Fibroblast of pulmonary artery (primary cell): ENCODE measurements around the gene GPR55.
A peak's percentile ranks its signal among the peaks of the same experiment; 100 is the strongest.
"Not testable (repeated sequence)": the region's sequence is repeated elsewhere in the genome, so short reads cannot be mapped to it uniquely, and the experiment has no call there.

Experiments used
- DNase-seq: peaks from one replicate; pipeline ENCODE4 v3.0.0-alpha.2; 2010; ENCODE audit warnings: low read depth
- H3K4me3 ChIP-seq: replicated peaks from 2 replicates; pipeline ENCODE4 v1.5.1; 2011; ENCODE audit warnings: low read depth, mild to moderate bottlenecking, control low read depth, low read length, moderate library complexity
- TF ChIP-seq, protein P1 (sequence below): IDR thresholded peaks from 2 replicates; pipeline ENCODE4 v1.5.1; 2011; ENCODE audit warnings: mild to moderate bottlenecking, control low read depth, low read length, inconsistent platforms; ENCODE audit errors: missing control alignments

The GPR55 gene

GRCh38 chr2:230924470-230925341 is at the start of gene GPR55:
GPR55 (minus strand) TSS chr2:230925242; CDS start chr2:230910962, 14,280 bp downstream.
- DNase-seq = no peak
- TF ChIP-seq, protein P1, sequence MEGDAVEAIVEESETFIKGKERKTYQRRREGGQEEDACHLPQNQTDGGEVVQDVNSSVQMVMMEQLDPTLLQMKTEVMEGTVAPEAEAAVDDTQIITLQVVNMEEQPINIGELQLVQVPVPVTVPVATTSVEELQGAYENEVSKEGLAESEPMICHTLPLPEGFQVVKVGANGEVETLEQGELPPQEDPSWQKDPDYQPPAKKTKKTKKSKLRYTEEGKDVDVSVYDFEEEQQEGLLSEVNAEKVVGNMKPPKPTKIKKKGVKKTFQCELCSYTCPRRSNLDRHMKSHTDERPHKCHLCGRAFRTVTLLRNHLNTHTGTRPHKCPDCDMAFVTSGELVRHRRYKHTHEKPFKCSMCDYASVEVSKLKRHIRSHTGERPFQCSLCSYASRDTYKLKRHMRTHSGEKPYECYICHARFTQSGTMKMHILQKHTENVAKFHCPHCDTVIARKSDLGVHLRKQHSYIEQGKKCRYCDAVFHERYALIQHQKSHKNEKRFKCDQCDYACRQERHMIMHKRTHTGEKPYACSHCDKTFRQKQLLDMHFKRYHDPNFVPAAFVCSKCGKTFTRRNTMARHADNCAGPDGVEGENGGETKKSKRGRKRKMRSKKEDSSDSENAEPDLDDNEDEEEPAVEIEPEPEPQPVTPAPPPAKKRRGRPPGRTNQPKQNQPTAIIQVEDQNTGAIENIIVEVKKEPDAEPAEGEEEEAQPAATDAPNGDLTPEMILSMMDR = no peak
- H3K4me3 ChIP-seq = no peak within 1 kb of the TSS

DNA sequence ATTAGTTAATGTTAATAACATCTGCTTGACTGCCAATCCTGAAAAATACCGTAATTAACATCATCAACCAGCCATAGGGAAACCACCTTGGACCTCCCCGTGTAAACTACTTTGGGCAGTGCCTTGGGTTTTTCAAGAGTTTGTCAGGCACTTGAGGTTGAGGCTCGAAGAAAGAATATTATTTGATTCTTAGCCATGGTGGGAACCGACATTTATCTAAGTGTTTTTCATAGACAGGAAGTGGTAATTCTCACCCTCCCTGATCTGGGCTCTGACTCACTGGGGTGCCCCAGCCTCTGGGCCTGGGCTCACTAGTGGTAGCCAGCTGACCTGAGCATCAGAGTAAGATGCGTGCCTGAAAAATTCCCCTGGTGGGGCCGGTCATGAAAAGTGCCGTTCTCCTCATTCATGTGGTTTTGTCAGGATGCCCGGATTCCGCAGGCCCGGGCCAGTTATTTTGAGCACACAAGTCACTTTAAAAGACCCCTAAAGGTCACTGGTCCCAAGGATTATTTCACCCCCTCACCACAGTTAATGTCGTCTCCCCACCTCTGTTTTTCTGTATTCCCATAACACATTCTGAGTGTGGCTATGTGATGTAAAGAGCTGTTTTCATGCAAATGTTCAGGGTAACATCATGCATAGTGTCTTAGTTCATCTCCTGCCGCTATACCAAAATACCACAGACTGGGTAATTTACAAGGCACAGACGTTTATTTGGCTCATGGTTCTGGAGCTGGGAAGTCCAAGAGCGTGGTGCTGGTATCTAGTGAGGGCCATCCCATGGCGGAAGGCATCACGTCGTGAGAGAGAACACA is 49.3 kb upstream of the GPR55 start:
- H3K4me3 ChIP-seq = no peak overlapping the region
- TF ChIP-seq, protein P1 = no peak
- peak; percentile 67 for DNase-seq

DNA sequence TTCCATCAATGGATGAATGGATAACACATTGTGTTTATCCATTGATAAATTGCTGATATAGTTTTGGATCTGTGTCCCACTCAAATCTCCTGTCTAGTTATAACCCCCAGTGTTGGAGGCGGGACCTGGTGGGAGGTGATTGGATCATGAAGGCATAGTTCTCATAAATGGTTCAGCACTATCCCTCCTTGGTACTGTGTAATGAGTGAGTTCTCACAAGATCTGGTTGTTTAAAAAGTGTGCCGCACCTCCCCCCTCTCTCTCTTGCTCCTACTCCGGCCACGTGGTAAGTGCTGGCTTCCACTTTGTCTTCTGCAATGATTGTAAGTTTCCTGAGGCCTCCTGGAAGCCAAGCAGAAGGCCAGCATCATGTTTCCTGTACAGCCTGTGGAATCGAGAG is 47.0 kb upstream of the GPR55 start:
- DNase-seq = no peak
- TF ChIP-seq, protein P1 = no peak
- H3K4me3 ChIP-seq = no peak overlapping the region

- TF ChIP-seq, protein P1 = no peak
- no peak overlapping the region for H3K4me3 ChIP-seq
- DNase-seq = no peak
Observed at GRCh38 chr2:230969659-230970015, 44.6 kb upstream of the GPR55 start.

DNA sequence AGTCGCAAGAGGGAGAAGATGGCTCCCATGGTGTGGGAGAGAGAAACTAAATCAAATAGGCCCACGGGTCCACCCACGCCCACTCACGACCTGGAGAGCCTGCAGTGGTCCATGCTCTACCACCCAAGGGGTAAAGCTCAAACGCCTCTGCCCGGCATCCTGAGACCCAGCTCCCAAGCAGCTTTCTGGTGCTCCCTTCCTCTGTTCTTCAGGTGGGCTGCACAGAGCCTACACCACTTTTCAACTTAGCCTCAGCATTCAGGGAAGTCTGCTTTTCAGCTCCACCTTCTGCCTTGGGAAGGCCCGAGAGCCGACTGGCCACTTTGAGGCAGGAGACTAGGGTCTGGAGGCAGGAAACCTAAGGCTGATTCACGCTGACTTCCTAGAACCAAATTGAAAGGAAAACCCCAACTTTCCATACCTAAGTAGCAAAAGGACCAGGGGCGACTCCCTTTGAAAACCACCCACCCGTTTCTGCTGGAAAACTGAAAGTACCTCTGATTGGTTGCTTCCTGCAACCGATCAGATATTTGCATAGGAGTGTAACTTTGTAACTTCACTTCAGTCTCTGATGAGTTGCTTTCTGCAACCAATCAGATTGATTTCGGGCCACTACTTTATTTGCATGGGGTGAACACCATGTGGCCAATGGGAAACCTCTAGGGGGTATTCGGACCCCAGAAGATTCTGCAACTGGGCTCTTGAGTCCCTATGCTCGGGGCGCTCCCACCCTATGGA is 44.0 kb upstream of the GPR55 start:
- no peak for DNase-seq
- TF ChIP-seq, protein P1 = no peak
- H3K4me3 ChIP-seq = no peak overlapping the region

DNA sequence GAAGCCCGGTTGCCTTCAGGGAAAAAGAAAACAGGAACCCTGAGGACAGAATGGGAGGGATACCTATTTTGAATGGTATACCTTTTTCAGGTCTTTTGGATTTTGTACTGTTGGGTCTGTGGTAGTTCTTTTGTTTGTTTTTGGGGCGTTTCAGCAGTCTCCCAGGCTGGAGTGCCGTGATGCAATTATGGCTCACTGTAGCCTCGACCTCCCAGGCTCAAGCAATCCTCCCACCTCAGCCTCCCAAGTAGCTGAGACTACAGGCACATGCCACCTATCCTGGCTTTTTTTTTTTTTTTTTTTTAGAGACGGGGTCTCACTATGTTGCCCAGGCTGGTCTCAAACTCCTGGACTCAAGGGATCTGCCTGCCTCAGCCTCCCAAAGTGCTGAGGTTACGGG is 43.3 kb upstream of the GPR55 start:
- H3K4me3 ChIP-seq, DNase-seq: not testable (repeated sequence)

DNA sequence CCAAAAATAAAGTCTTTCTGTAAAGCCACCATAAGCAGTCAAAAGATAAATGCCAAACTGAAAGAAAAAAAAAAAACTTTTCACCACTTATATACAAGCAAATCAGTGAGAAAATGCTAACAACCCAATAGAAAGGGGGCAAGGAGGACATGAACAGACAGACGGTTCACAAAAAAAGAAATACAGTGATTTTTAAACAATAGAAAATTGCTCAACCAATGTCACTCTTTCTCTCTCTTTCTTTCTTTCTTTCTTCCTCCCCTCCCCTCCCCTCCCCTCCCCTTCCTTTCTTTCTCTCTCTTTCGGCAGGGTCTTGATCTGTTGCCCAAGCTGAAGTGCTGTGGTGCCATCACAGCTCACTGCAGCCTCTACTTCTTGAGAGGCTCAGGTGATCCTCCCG is 42.1 kb upstream of the GPR55 start:
- TF ChIP-seq, protein P1 = no peak
- DNase-seq = no peak
- no peak overlapping the region for H3K4me3 ChIP-seq
